Measurements from ENCODE around the gene SPATA13.

SPATA13 gene

GRCh38 chr13:24142886-24143285 is 17.6 kb upstream of the SPATA13 start:
- TF ChIP-seq MAX (IDR thresholded peaks at IDR 0.05) = no peak
- TF ChIP-seq REST (IDR thresholded peaks at IDR 0.05; ENCODE audit: low read depth) = no peak
- TF ChIP-seq USF1 (IDR thresholded peaks at IDR 0.05) = no peak
- TF ChIP-seq TCF12 (IDR thresholded peaks at IDR 0.05; ENCODE audit: low read depth) = no peak
- TF ChIP-seq CREB1 (IDR thresholded peaks at IDR 0.05; ENCODE audit: low read depth) = no peak
- TF ChIP-seq EGR1 (IDR thresholded peaks at IDR 0.05) = no peak
- TF ChIP-seq YY1 (IDR thresholded peaks at IDR 0.05; ENCODE audit: low read depth) = no peak
- TF ChIP-seq NFIC (IDR thresholded peaks at IDR 0.05) = no peak
- no peak for TF ChIP-seq ZBTB7A (IDR thresholded peaks at IDR 0.05; ENCODE audit: low read depth)

GRCh38 chr13:24145240-24145639 is 15.3 kb upstream of the SPATA13 start:
- TF ChIP-seq RAD21 (IDR thresholded peaks at IDR 0.05; ENCODE audit: low read depth) (no peak), NFIC (IDR thresholded peaks at IDR 0.05) (no peak), REST (IDR thresholded peaks at IDR 0.05; ENCODE audit: low read depth) (no peak), CREB1 (IDR thresholded peaks at IDR 0.05; ENCODE audit: low read depth) (no peak), EP300 (IDR thresholded peaks at IDR 0.05; ENCODE audit: borderline replicate concordance) (no peak), ZBTB7A (IDR thresholded peaks at IDR 0.05; ENCODE audit: low read depth) (no peak), YY1 (IDR thresholded peaks at IDR 0.05; ENCODE audit: low read depth) (no peak)

- TF ChIP-seq CREB1 (IDR thresholded peaks at IDR 0.05; ENCODE audit: low read depth) = no peak
- no peak for TF ChIP-seq ZBTB7A (IDR thresholded peaks at IDR 0.05; ENCODE audit: low read depth)
- TF ChIP-seq TAF1 (IDR thresholded peaks at IDR 0.05; ENCODE audit: low read depth) = no peak
- TF ChIP-seq EP300 (IDR thresholded peaks at IDR 0.05; ENCODE audit: borderline replicate concordance) = no peak
- no peak for TF ChIP-seq MAX (IDR thresholded peaks at IDR 0.05)
- TF ChIP-seq YY1 (IDR thresholded peaks at IDR 0.05; ENCODE audit: low read depth) = no peak
- no peak for TF ChIP-seq CEBPB (IDR thresholded peaks at IDR 0.05)
- no peak for TF ChIP-seq EGR1 (IDR thresholded peaks at IDR 0.05)
- no peak for TF ChIP-seq TEAD4 (IDR thresholded peaks at IDR 0.05)
- TF ChIP-seq USF1 (IDR thresholded peaks at IDR 0.05) = no peak
- no peak for TF ChIP-seq FOXM1 (IDR thresholded peaks at IDR 0.05; ENCODE audit: borderline replicate concordance, low read depth)
- TF ChIP-seq NFIC (IDR thresholded peaks at IDR 0.05) = no peak
- no peak for TF ChIP-seq REST (IDR thresholded peaks at IDR 0.05; ENCODE audit: low read depth)
- TF ChIP-seq TCF12 (IDR thresholded peaks at IDR 0.05; ENCODE audit: low read depth) = no peak
- TF ChIP-seq RAD21 (IDR thresholded peaks at IDR 0.05; ENCODE audit: low read depth) = no peak
These were observed 14.8 kb upstream of the SPATA13 start for GRCh38 chr13:24145674-24146073.

GRCh38 chr13:24146961-24147569 is 13.5 kb upstream of the SPATA13 start:
- TF ChIP-seq TCF12 (IDR thresholded peaks at IDR 0.05; ENCODE audit: low read depth) (no peak), TEAD4 (IDR thresholded peaks at IDR 0.05) (no peak), USF1 (IDR thresholded peaks at IDR 0.05) (no peak), EP300 (IDR thresholded peaks at IDR 0.05; ENCODE audit: borderline replicate concordance) (no peak), FOXM1 (IDR thresholded peaks at IDR 0.05; ENCODE audit: borderline replicate concordance, low read depth) (no peak), MAX (IDR thresholded peaks at IDR 0.05) (no peak), REST (IDR thresholded peaks at IDR 0.05; ENCODE audit: low read depth) (no peak), CREB1 (IDR thresholded peaks at IDR 0.05; ENCODE audit: low read depth) (no peak), RAD21 (IDR thresholded peaks at IDR 0.05; ENCODE audit: low read depth) (no peak), TAF1 (IDR thresholded peaks at IDR 0.05; ENCODE audit: low read depth) (no peak), YY1 (IDR thresholded peaks at IDR 0.05; ENCODE audit: low read depth) (no peak), EGR1 (IDR thresholded peaks at IDR 0.05) (no peak), ZBTB7A (IDR thresholded peaks at IDR 0.05; ENCODE audit: low read depth) (no peak), CEBPB (IDR thresholded peaks at IDR 0.05) (no peak), NFIC (IDR thresholded peaks at IDR 0.05) (no peak)
